Stimulated activated CD8-positive, alpha-beta memory T cell treated with anti-CD3 and anti-CD28 coated beads, Interleukin-15, amount 100 ng/mL, for 4 hours (primary cell): ENCODE measurements around the gene HSPA12A.

Experiments used
- DNase-seq, 2 donors: peaks; one replicate each; pipeline ENCODE4 v3.0.0-alpha.2; 2020; ENCODE audit warnings: low read depth in 2 of 2

The HSPA12A gene

GRCh38 chr10:116771101-116771958 is 29.0 kb upstream of the HSPA12A start:
- no peak for DNase-seq

GRCh38 chr10:116770281-116770680 is 27.9 kb upstream of the HSPA12A start:
- no peak for DNase-seq

GRCh38 chr10:116769791-116770190 is 27.4 kb upstream of the HSPA12A start:
- DNase-seq, result no peak

- no peak for DNase-seq
These were observed 27.0 kb upstream of the HSPA12A start for GRCh38 chr10:116769368-116769767.

- no peak for DNase-seq
These were observed 26.4 kb upstream of the HSPA12A start for GRCh38 chr10:116768786-116769185.

GRCh38 chr10:116766837-116767634 is 24.7 kb upstream of the HSPA12A start:
- DNase-seq, result no peak

GRCh38 chr10:116766241-116766827 is 24.0 kb upstream of the HSPA12A start:
- no peak for DNase-seq

GRCh38 chr10:116765648-116766081 is 23.3 kb upstream of the HSPA12A start:
- no peak for DNase-seq

- DNase-seq, result no peak
These were observed 22.6 kb upstream of the HSPA12A start for GRCh38 chr10:116764979-116765378.

- no peak for DNase-seq
These were observed 21.1 kb upstream of the HSPA12A start for GRCh38 chr10:116763440-116763839.

GRCh38 chr10:116761883-116762282 is 19.5 kb upstream of the HSPA12A start:
- DNase-seq, result no peak

GRCh38 chr10:116760919-116761318 is 18.6 kb upstream of the HSPA12A start:
- DNase-seq, result no peak

- DNase-seq, result no peak
These were observed 14.9 kb upstream of the HSPA12A start for GRCh38 chr10:116757246-116757645.

GRCh38 chr10:116756277-116756676 is 13.9 kb upstream of the HSPA12A start:
- no peak for DNase-seq

- DNase-seq, result no peak
These were observed 11.4 kb upstream of the HSPA12A start for GRCh38 chr10:116753759-116754158.

- no peak for DNase-seq
These were observed 10.8 kb upstream of the HSPA12A start for GRCh38 chr10:116752969-116753665.

- no peak for DNase-seq
These were observed 10.2 kb upstream of the HSPA12A start for GRCh38 chr10:116752563-116752962.

- no peak for DNase-seq
These were observed 6.1 kb upstream of the HSPA12A start for GRCh38 chr10:116748471-116748870.

GRCh38 chr10:116748041-116748440 is 5.7 kb upstream of the HSPA12A start:
- no peak for DNase-seq

- no peak for DNase-seq
These were observed 5.0 kb upstream of the HSPA12A start for GRCh38 chr10:116747325-116747724.

GRCh38 chr10:116744885-116745284 is 2.5 kb upstream of the HSPA12A start:
- no peak for DNase-seq
